Measurements from ENCODE around the gene HSCB.
"Not testable (repeated sequence)": the region's sequence is repeated elsewhere in the genome, so short reads cannot be mapped to it uniquely, and the experiment has no call there.

The HSCB gene, protein sequence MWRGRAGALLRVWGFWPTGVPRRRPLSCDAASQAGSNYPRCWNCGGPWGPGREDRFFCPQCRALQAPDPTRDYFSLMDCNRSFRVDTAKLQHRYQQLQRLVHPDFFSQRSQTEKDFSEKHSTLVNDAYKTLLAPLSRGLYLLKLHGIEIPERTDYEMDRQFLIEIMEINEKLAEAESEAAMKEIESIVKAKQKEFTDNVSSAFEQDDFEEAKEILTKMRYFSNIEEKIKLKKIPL

DNA sequence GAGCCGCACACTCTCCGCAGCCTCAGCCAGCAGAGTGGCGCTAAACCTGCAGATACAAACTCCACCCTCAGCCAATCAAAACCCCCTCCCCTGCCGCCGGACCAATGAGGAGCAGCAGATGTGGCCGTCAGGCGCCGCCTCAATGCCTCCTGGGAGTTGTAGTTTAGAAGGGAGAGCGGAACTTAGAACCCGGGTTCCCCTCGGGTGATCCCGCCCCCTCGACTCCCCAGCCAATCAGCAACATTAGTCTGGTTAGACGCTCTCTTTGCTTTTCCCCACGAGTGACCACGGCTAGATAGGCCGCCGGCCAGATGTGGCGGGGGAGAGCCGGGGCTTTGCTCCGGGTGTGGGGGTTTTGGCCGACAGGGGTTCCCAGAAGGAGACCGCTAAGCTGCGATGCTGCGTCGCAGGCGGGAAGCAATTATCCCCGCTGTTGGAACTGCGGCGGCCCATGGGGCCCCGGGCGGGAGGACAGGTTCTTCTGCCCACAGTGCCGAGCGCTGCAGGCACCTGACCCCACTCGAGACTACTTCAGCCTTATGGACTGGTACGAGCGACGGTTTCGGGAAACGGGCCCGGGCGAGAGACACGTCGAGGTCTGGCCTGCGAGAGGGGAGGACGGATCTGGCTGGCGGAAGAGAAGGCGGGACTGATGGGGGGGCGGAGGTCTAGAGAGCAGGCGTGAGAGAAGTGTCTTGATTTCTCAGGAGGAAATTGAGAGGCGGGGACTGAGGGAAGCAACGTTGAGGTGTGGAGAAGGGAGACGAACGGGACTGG is at the start of gene HSCB, which contains the start of gene CHEK2:
Gene HSCB (plus strand): TSS at position 255 of the 777 bp plus-strand sequence. CDS start 57 bp downstream, at position 312.
Gene CHEK2 (minus strand): TSS at position 36 of the 777 bp plus-strand sequence. CDS start 7,099 bp downstream, outside the sequence.
- DNase-seq (ENCODE audit: low read depth in 3 of 3): peak; percentile 87 to 97 (median 95)

DNA sequence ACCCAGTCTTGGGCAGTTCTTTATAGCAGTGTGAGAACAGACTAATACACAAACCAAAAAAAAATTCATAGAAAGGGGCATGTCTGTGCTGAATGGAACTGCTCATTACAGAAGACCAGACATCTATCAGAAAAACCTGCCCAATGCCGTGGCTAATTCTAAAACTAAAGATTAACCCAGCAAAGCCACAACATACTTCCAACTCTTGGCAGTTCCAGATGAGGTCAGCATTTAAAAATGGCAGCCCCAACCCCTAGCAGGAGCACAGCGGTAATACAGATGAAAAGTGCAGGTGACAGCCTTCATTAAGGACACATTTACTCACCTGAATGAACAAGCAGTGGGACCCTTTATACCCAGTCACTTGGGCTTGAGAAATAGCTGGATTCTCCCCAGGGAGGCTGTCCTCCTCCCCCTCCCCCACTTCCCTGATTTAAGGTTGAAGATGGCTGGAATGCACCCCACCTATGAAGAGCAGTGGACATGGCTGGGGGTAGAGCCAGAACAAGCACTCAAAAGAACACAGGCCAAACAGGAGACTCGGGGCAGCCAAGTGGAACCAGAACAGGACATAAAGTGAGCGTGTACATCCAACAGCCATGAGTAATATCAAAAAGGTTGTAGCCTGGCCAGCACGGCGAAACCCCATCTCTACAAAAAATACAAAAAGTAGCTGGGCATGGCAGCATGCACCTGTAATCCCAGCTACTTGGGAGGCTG is 48.6 kb upstream of the HSCB start:
- DNase-seq (ENCODE audit: low read depth in 3 of 3): not testable (repeated sequence)

DNA sequence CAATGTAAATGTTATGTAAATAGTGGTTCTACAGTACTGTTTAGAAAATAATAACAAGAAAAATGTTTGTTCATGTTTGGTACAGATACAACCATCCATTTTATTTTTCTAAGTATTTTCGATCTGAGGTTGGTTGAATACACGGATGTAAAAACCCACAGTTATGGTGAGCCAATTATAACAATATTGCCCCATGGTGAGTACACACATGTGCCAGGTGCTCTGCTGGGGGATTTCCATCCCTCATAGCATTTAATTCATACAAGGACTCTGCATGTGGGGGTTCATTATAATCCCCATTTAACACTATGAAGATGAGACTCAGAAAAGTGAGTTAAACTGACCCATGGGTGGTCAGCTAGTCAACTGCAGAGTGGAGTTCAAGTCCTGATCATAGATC is 38.9 kb upstream of the HSCB start:
- no peak for DNase-seq (ENCODE audit: low read depth in 3 of 3)

DNA sequence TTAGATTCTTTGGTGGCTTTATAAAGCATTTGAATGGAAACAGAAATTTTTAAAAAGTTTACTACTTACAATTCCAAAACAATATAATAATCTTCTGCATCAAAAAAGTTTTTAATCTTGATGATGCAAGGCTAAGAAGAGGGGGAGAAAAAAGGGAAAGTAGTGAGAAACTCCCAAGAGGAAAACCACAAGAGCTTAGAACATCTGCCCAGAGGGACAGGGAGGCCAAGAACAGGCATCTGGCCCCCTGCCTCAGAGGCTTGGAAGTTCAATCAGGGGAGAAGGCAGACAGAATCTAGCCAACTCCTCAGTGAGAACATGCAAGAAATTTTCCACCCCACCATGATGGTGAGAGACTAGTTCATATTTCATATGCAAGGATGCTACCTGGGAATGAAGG is 38.4 kb upstream of the HSCB start:
- no peak for DNase-seq (ENCODE audit: low read depth in 3 of 3)

DNA sequence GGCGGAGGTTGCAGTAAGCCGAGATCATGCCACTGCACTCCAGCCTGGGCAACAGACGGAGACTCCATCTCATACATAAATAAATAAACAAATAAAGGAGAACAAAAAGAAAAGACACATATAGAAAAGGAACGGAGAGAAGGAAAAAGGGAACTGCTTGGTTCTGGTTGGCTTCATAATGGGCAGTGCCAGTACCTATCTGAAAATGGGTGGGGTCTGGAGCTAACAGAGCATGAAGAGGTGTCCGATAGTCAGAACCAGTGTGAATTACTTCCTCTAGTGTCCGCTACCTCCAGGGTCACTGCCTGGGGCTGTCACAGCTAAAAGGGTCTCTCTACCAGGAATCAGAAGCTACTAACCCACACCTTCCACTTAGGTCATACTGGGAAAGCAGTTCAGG is 35.0 kb upstream of the HSCB start:
- DNase-seq (ENCODE audit: low read depth in 3 of 3): no peak

DNA sequence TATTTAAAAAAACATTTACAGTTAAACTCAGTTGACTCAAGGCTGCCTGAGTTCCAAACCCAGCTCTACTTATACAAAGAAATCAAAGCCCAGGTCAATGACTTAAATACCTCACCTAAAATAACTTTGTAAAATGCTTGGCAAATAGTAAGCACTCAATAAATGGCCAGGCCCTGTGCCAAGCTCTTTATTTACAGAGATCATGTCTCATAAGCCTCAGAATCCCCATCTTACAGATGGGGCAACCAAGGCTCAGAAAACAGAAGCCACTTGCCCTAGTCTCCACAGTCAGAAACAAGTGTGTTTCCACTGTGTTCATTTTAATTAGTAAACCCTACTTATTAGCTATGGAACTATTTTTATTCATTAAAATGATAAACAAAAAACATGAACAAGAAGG is 31.7 kb upstream of the HSCB start:
- no peak for DNase-seq (ENCODE audit: low read depth in 3 of 3)

DNA sequence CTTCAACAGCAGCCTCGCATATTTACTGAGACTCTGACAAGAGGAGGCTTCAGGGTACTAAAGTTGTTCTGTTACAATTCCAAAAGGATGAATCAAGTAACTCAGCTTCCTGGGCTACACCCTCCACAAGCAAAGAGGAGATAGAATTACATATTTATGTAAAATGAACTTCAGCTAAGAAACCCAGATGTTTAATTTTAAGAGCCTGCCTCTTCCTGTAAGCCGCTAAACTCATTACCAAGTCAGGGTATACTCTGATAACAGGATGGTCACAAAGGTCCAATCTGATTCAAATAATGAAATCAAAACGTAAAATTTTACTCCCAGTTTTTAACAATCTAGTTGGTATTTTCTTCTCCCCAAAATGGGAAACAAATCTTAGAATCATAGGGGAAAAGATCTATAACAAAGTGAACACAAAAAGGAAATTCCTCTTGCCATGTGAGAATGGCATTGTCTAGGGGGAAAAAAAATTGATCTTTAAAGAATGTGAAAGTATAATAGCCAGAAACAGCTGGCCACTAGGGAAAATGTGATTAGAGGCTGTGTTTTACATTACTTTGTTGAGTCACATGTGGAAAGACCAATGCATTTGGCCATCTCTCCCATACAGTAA is 31.2 kb upstream of the HSCB start:
- DNase-seq (ENCODE audit: low read depth in 3 of 3): no peak

DNA sequence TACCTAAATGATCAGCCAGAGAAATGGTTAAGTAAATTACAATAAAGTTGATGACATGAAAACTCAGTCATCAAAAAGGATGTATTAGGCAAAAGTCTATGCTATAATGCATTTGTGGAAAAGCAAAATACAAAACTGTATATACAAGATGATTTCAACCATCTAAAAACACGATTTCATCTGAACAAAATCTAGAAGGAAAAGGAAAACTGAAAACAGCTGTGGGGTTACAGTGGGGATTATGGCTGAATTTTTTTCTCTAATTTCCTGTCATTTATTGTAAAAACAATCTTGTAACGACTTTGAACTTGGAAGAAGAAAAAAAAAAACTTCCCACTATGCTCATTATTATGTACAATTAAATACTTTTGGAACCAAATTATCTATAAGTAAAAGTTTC is 30.5 kb upstream of the HSCB start:
- DNase-seq (ENCODE audit: low read depth in 3 of 3): no peak

DNA sequence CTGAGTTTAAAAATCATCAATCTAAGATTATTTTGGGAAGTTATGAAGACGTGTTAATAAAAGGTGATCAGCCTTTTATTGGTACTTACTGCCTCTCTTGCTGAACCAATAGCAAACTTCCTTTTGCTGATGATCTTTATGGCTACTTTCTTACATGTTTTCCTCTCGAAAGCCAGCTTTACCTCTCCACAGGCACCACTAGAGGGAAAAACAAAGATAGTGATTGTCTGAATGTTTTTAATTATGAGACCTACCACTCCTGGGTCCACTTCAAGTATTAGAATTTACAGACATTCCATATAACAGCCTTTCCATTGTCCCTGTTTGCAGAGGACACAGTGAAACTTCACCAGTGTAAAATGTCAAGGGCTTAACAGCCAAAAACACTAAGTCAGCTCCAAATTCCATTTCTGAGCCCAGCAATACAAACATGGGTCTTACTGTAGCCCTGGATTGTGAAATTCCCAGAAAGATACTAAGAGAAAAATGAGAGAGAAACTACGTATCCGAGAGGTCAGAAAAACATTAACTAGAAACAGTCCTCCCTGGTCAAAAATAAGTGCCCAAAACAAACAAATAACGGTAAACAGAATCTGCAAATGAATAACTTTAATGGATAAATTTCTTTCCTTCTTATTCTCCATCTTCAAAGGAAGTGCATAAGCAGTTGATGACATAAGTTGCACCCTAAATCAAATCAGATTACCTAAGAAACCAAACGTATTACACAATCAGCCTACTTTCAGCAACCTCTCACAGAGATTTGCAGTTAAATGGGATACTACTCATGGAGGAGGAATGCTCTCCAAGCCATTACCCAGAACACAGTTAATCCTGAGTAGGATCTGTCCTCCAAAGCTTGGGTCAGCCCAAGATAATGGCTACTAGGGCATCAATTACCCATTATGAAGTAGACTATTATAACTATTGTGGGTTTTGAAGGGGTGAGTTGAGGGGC is 29.7 kb upstream of the HSCB start:
- no peak for DNase-seq (ENCODE audit: low read depth in 3 of 3)

DNA sequence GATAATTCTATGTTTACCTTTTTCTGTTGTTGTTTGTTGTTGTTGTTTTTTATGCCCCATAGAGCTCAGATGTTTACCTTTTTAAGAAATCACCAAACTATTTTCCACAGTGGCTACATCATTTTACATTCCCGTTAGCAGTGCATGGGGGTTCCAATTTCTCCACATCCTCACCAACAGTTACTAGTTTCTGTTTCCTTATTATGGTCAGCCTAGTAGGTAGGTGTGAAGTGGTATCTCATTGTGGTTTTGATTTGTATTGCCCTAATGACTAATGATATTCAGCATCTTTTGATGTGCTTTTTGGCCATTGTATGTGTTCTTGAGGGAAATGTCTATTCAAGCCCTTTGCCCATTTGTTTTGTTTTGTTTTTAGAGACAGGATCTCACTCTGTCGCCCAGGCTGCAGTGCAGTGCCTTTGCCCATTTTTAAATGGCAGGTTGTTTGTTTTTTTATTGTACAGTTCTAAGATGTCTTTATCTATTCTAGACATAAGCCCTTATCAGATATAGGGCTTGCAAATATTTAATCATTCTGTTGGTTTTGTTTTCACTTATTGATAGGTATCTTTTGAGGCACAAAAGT is 27.7 kb upstream of the HSCB start:
- DNase-seq (ENCODE audit: low read depth in 3 of 3): no peak

DNA sequence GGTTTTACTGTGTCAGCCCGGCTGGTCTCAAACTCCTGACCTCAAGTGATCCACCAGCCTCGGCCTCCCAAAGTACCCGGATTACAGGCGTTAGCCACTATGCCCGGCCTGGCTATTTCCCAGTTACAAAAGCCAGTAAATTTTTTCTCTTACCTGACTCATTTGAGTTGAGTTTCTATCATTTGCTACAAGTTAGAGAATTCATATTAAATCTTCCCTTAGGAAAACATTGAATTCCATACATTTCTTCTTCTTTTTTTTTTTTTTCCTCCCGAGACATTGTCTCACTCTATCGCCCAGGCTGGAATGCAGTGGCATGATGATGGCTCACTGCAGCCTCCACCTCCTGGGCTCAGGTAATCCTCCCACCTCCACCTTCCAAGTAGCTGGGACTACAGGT is 26.2 kb upstream of the HSCB start:
- no peak for DNase-seq (ENCODE audit: low read depth in 3 of 3)

DNA sequence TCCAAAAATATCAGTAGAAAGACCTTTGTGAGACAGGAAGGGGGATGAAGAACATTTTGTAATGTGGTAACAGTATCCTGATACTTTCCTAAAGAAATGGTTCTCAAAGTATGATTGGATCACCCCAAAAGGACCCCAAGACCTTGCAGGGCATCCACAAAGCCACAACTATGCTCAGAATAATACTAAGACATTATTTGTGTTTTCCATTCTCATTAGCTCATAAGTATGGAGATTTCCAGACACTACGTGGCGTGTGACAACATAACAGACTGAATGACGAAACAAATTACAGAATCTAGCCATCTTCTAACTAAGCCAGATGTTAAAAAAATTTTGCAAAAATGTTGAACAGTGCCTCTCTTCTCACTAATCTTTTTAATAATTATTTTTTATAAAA is 25.2 kb upstream of the HSCB start:
- no peak for DNase-seq (ENCODE audit: low read depth in 3 of 3)

DNA sequence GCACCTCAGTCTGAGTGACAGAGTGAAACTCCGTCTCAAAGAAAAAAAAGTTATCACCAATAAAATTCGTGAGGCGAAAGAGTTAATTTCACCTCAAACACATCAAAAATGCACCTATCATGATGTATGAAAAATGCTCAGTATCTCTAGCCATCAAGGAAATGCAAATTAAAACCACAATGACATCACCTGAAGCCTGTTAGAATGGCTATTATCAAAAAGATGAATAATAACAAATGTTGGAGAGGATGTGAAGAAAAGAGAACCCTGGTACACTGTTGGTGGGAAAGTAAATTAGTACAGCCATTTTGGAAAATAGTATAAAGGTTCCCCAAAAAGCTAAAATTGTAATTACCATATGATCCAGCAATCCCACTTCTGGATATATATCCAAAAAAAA is 23.8 kb upstream of the HSCB start:
- no peak for DNase-seq (ENCODE audit: low read depth in 3 of 3)

DNA sequence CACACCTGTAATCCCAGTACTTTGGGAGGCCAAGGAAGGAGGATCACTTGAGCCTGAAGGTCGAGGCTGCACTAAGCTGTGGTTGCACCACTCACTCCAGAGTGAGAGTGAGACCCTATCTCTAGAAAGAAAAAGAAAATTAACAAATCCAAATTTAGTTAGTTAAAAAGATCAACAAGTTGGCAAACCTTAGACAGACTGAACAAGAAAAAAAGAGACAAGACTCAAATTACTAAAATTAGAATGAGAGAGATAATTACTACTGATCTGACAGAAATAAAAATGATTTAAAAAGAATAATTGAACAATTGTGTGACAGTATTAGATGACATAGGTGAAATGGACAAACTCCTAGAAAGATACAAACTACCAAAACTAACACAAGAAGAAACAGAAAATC is 13.8 kb upstream of the HSCB start:
- no peak for DNase-seq (ENCODE audit: low read depth in 3 of 3)

DNA sequence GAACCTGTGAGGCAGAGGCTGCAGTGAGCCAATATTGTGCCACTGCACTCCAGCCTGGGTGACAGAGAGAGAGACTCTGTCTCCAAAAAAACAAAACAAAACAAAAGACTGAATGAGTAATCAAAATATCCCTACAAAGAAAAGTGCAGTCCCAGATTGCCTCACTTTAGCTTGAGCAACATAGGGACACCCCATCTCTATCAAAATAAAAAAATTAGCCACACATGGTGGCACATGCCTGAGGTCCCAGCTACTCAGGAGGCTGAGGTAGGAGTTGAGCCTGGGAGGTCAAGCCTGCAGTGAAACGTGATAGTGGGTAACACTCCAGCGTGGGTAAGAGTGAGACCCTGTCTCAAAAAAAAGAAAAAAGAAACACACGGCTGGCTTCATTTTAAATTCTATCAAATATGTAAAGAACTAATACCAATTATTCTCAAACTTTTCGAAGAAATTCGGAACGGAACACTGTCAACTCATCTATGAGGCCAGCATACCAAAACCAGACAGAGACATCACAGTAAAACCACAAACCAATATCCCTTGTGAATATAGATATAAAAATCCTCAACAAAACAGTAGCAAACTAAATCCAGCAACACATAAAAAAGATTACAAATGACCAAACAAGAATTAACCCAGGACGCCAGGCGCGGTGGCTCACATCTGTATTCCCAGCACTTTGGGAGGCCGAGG is 13.1 kb upstream of the HSCB start:
- DNase-seq (ENCODE audit: low read depth in 3 of 3): no peak

DNA sequence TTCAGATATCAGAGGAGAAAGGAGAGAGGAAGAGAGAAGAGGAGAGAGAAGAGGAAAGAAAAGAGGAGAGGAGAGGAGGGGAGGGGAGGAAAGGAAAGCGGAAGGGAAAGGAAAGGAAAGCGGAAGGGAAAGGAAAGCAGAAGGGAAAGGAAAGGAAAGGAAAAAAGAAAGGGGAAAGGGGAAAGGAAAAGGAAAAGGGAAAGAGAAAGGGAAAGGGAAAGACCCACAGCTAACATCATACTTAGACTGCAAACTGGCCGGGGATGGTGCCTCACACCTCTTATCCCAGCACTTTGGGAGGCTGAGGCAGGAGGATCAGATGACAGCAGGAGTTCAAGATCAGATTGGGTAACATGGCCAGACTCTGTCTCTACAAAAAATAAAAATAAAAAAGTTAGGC is 11.7 kb upstream of the HSCB start:
- no peak for DNase-seq (ENCODE audit: low read depth in 3 of 3)

DNA sequence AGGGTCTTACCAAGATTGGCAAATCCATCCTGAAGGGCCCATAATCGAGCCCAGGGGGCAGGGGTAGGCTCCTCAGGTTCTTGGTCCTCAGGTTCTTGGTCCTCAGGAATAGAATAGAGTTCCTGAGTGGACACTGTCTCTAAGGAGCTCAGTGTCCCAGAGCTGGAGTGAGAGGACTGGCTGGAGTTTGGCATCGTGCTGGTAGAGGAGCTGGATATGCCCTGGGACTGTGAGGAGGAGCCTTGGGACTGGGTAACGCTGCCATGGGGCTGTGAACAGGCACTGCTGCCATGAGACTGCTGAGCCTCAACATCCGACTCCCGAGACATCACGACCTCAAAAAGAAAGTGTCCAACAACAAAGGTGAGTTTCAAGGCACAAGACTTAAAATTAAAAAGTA is 7.4 kb upstream of the HSCB start:
- DNase-seq (ENCODE audit: low read depth in 3 of 3): no peak

DNA sequence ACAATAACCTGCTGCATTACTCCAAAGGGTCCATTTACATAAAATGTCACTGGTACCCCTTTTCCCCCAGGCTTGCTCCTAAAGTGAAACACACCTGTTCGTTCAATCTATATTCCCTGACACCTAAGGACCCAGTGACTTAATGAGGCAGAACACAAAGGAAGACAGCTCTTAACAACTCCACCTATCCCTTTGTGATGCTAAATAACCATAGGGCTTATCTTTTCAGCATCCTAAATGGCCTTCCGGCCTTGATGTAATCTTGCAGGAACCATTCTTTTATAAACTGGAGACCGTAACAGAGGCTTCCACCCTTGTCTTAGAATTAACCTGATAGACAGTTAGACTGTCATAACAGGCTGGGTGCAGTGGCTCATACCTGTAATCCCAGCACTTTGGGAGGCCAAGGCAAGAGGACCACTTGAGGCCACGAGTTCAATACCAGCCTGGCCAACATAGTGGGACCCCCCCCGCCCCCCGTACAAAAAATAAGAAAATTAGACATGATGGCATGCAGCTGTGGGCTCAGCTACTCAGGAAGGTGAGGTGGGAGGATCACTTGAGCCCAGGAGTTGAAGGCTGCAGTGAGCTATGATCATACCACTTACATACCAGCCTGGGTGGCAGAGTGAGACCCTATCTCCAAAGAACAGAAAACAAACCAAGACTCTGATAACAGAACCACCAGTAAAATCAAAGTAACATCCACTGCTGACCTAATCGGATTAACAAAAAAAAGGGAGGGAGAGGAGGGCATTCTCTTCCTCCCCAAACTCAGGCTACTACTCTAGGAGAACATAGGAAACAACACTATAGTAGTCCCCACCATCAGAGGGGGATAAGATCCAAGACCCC is 5.3 kb upstream of the HSCB start:
- DNase-seq (ENCODE audit: low read depth in 3 of 3): no peak

DNA sequence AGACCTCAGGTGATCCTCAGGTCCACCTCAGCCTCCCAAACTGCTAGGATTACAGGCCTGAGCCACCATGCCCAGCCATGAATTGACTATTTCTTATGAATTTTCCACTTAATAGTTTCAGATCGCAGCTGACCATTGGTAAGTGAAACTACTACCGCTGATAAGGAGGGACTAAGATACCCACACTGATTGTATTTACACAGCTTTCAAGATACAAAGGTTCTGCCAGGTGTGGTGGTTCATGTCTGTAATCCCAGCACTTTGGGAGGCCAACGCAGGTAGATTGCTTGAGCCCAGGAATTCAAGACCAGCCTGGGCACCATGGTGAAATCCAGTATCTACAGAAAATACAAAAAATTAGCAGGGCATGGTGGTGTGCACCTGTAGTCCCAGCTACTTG is 4.1 kb upstream of the HSCB start:
- no peak for DNase-seq (ENCODE audit: low read depth in 3 of 3)

Data from stimulated activated CD4-positive, alpha-beta T cell treated with anti-CD3 and anti-CD28 coated beads, TNF-alpha, amount 100 ng/mL, for 4 hours (primary cell).